Hepatocyte (in vitro differentiated cells): Measurements from ENCODE around the gene GATA6. TPM values are rescaled to one million over a fixed set of nuclear protein-coding genes. Genes with fewer than 3 reads are reported as not detected.

ENCODE experiments used
- DNase-seq: peaks from one replicate; pipeline ENCODE4 v3.0.0-alpha.2; 2016; ENCODE audit warnings: low spot score
- H2AFZ ChIP-seq: fragments of 200-600 bp; sonication (generic); 2 replicates; pipeline ENCODE4 v1.6.0; 2016; ENCODE audit warnings: antibody characterized with exemption, mild to moderate bottlenecking
- H3K27ac ChIP-seq: fragments of 200-600 bp; sonication (generic); 2 replicates; pipeline ENCODE4 v1.5.1; 2016; ENCODE audit warnings: mild to moderate bottlenecking
- H3K27me3 ChIP-seq: fragments of 200-600 bp; sonication (generic); 2 replicates; pipeline ENCODE4 v1.6.1; 2016
- H3K36me3 ChIP-seq: fragments of 200-600 bp; sonication (generic); replicated peaks from 2 replicates; pipeline ENCODE4 v1.5.1; 2016; ENCODE audit warnings: low read depth; ENCODE audit not compliant: insufficient read depth
- H3K4me1 ChIP-seq: fragments of 200-600 bp; sonication (generic); 2 replicates; pipeline ENCODE4 v1.5.1; 2016; ENCODE audit warnings: mild to moderate bottlenecking, moderate library complexity; ENCODE audit not compliant: insufficient read depth
- H3K4me2 ChIP-seq: fragments of 200-600 bp; sonication (generic); 2 replicates; pipeline ENCODE4 v1.6.0; 2016
- H3K4me3 ChIP-seq: fragments of 200-600 bp; sonication (generic); 2 replicates; pipeline ENCODE4 v1.5.1; 2016; ENCODE audit warnings: mild to moderate bottlenecking
- H3K79me2 ChIP-seq: fragments of 200-600 bp; sonication (generic); 2 replicates; pipeline ENCODE4 v1.6.0; 2017; ENCODE audit warnings: mild to moderate bottlenecking
- H3K9me2 ChIP-seq: fragments of 200-600 bp; sonication (generic); replicated peaks from 2 replicates; pipeline ENCODE4 v1.6.0; 2017; ENCODE audit warnings: mild to moderate bottlenecking; ENCODE audit not compliant: insufficient read depth
- H3K9me3 ChIP-seq: fragments of 200-600 bp; sonication (generic); 2 replicates; pipeline ENCODE4 v1.5.1; 2016; ENCODE audit warnings: low read depth, mild to moderate bottlenecking
- H4K20me1 ChIP-seq: fragments of 200-600 bp; sonication (generic); 2 replicates; pipeline ENCODE4 v1.6.0; 2016; ENCODE audit warnings: mild to moderate bottlenecking; ENCODE audit not compliant: insufficient read depth, poor library complexity, severe bottlenecking
- CTCF ChIP-seq: fragments of 200-600 bp; sonication (generic); IDR thresholded peaks from 2 replicates; pipeline ENCODE4 v1.5.1; 2016; ENCODE audit warnings: antibody characterized with exemption, mild to moderate bottlenecking; ENCODE audit not compliant: poor library complexity
- EZH2 ChIP-seq: fragments of 200-600 bp; sonication (generic); IDR thresholded peaks from 2 replicates; pipeline ENCODE4 v1.6.1; 2016; ENCODE audit warnings: antibody characterized with exemption, mild to moderate bottlenecking, borderline replicate concordance
- EZH2phosphoT487 ChIP-seq: fragments of 200-600 bp; sonication (generic); IDR thresholded peaks from one replicate; pipeline ENCODE4 v1.6.1; 2018; ENCODE audit warnings: antibody characterized with exemption, mild to moderate bottlenecking, low read depth, moderate library complexity; ENCODE audit not compliant: unreplicated experiment, severe bottlenecking
- WGBS: methylation state at CpG from one replicate; pipeline ENCODE4 v1.1.6; 2016; ENCODE audit warnings: low lambda C conversion rate; ENCODE audit errors: missing lambda C conversion rate; 5-methylcytosine and 5-hydroxymethylcytosine counted together
- polyA plus RNA-seq: library from polyadenylated mRNA; unstranded; fragments of >200 nt; fragmentation: Nextera tagmentation; extraction: Ambion mirVana; gene quantifications from 2 replicates; pipeline ENCODE4 v1.2.1, GENCODE V29; 2016
- total RNA-seq: library from RNA; depleted of rRNA; stranded (reverse); fragments of >200 nt; gene quantifications from 2 replicates; pipeline ENCODE4 v1.2.3, GENCODE V29; 2014

The GATA6 gene
- total and polyA plus RNA-seq, 2 experiments from 2014 or later: 125 to 128 TPM

- Histone ChIP-seq H2AFZ (no peak overlapping the region), H3K4me3 (no peak overlapping the region), H3K4me1 (peaks cover 16% of the 10 kb centered on the region), H3K36me3 (no peaks in the 10 kb centered on the region), H3K27ac (peak overlapping the region; percentile 74), H3K4me2 (no peak overlapping the region), H3K9me2 (no peaks in the 10 kb centered on the region), H3K9me3 (no peaks in the 10 kb centered on the region), H4K20me1 (no peaks in the 10 kb centered on the region), H3K27me3 (no peaks in the 10 kb centered on the region), H3K79me2 (no peaks in the 10 kb centered on the region)
- TF ChIP-seq EZH2phosphoT487 (no peak), EZH2 (no peak), CTCF (no peak)
- 80% methylated on average over 6 of the region's 6 CpGs for WGBS
- DNase-seq: no peak
These were observed 44.1 kb downstream of the GATA6 start for GRCh38 chr18:22213333-22213973.

- no peaks in the 10 kb centered on the region for H3K9me3 ChIP-seq
- no peaks in the 10 kb centered on the region for H3K27me3 ChIP-seq
- no peaks in the 10 kb centered on the region for H3K9me2 ChIP-seq
- H3K4me3 ChIP-seq: no peak overlapping the region
- peak overlapping the region; percentile 18 for H3K27ac ChIP-seq
- H4K20me1 ChIP-seq: no peaks in the 10 kb centered on the region
- no peaks in the 10 kb centered on the region for H3K79me2 ChIP-seq
- no peak overlapping the region for H2AFZ ChIP-seq
- TF ChIP-seq EZH2phosphoT487: no peak
- no peak for TF ChIP-seq EZH2
- no peak for TF ChIP-seq CTCF
- no peak for DNase-seq
- 86% methylated on average over 13 of the region's 13 CpGs for WGBS
- peaks cover 16% of the 10 kb centered on the region for H3K4me1 ChIP-seq
- no peaks in the 10 kb centered on the region for H3K36me3 ChIP-seq
- H3K4me2 ChIP-seq: no peak overlapping the region
These were observed 45.5 kb downstream of the GATA6 start for GRCh38 chr18:22214731-22215528.

- H4K20me1 ChIP-seq: no peaks in the 10 kb centered on the region
- 84% methylated on average over 5 of the region's 5 CpGs for WGBS
These were observed 49.4 kb downstream of the GATA6 start for GRCh38 chr18:22218835-22219234.

More at GRCh38 chr18:22218835-22219234, 49.4 kb downstream of the GATA6 start:
- no peak overlapping the region for H3K4me2 ChIP-seq
- H2AFZ ChIP-seq: no peak overlapping the region
- H3K4me1 ChIP-seq: no peaks in the 10 kb centered on the region
- H3K9me3 ChIP-seq: no peaks in the 10 kb centered on the region
- no peaks in the 10 kb centered on the region for H3K36me3 ChIP-seq
- no peak for TF ChIP-seq EZH2
- TF ChIP-seq EZH2phosphoT487: no peak
- no peak for TF ChIP-seq CTCF
- no peaks in the 10 kb centered on the region for H3K79me2 ChIP-seq
- no peak for DNase-seq
- no peaks in the 10 kb centered on the region for H3K27me3 ChIP-seq
- H3K27ac ChIP-seq: no peak overlapping the region
- no peaks in the 10 kb centered on the region for H3K9me2 ChIP-seq
- no peak overlapping the region for H3K4me3 ChIP-seq
